ENCODE results near the gene ALDH4A1. TPM values are rescaled to one million over a fixed set of nuclear protein-coding genes. Genes with fewer than 3 reads are reported as not detected.

The ALDH4A1 gene
- total and polyA plus RNA-seq, 9 of the 15 experiments (the other 6 are each of a cell fraction or from before 2014, with no cell fraction given), result 0.27 to 31.4 (median 16.6) TPM

DNA sequence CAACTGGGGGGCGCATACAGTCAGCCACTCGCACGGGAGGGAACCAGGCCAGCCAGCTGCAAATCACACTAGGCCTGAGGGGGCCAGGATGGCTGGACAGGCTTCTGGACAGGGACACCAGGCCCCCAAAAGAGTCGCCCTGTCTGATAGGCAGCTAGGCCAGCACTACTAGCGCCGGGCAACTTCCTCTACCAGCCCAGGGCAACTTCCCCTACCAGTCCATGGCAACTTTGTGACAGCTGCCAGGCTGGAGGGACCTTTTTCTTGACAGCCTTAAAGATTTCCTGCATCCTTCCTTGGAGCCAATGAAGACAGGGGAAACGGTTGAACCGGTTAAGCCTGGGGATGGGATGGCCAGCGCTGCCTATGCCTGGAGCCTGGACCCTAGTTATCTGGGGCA is 49.1 kb upstream of the ALDH4A1 start:
- in situ Hi-C loops (cut with MboI), result no loop called here
- Histone ChIP-seq H3K4me2 (ENCODE audit: insufficient read depth, low read length) (no peak overlapping the region), H3K4me1 (replicated peaks in 1 of 2; ENCODE audit: control insufficient read depth in 2 of 2, insufficient read depth in 2 of 2, low read length in 2 of 2) (peaks cover 0 to 20% of the 10 kb centered on the region in 2 experiments; a peak in 2 of 5 replicates), H3K9me3 (replicated peaks; ENCODE audit: control insufficient read depth, insufficient read depth, low read depth, low read length) (no peaks in the 10 kb centered on the region), H3K9me1 (ENCODE audit: control insufficient read depth, insufficient read depth, low read length) (no peaks in the 10 kb centered on the region), H2AFZ (ENCODE audit: low read depth, low read length) (no peak overlapping the region), H3K4me3 (no peak overlapping the region), H3K79me2 (ENCODE audit: control insufficient read depth, insufficient read depth, low read length) (no peaks in the 10 kb centered on the region), H3K27me3 (ENCODE audit: control insufficient read depth in 2 of 2, insufficient read depth in 2 of 2, low read length in 2 of 2) (peaks cover 54 to 89% of the 10 kb centered on the region in 2 experiments), H4K20me1 (replicated peaks; ENCODE audit: control insufficient read depth, insufficient read depth, low read length) (peaks cover 27% of the 10 kb centered on the region), H3K36me3 (ENCODE audit: control insufficient read depth, insufficient read depth, low read length) (no peaks in the 10 kb centered on the region), H3K9ac (ENCODE audit: insufficient read depth in 1 of 2, low read depth in 2 of 2, low read length in 2 of 2) (no peak overlapping the region), H3K27ac (ENCODE audit: extremely low read depth, low read depth, low read length) (no peak overlapping the region)
- POLR2A ChIA-PET, result interaction anchor here (1.0 to 1.2 kb wide), 2 partner anchors 11 to 49 kb away, joined by 3 to 4 read pairs; no protein-coding TSS in a partner anchor
- CTCF ChIA-PET (ENCODE audit: low intra/inter-chr PET ratio), result no interaction called here
- intact Hi-C loops (cut with micrococcal nuclease), result no loop called here
- WGBS (ENCODE audit: insufficient coverage, low coverage, missing lambda C conversion rate), result 31% methylated on average over 9 of the region's 9 CpGs
- BruUV-seq (replicated peaks), result no TSS peak
- no peak for DNase-seq (ENCODE audit: extremely low read depth in 1 of 4, low spot score in 3 of 4)
- no peak for FAIRE-seq
- TF ChIP-seq JUN (IDR thresholded peaks at IDR 0.05; ENCODE audit: borderline replicate concordance, low read depth, low read length), result no peak
- TF ChIP-seq JUN (CRISPR knock-in tag; IDR thresholded peaks at IDR 0.05; ENCODE audit: borderline replicate concordance), result no peak
- no peak for TF ChIP-seq KDM4B (IDR thresholded peaks at IDR 0.05; ENCODE audit: borderline replicate concordance in 2 of 2, low read depth in 1 of 2)
- ATAC-seq, result no peak

DNA sequence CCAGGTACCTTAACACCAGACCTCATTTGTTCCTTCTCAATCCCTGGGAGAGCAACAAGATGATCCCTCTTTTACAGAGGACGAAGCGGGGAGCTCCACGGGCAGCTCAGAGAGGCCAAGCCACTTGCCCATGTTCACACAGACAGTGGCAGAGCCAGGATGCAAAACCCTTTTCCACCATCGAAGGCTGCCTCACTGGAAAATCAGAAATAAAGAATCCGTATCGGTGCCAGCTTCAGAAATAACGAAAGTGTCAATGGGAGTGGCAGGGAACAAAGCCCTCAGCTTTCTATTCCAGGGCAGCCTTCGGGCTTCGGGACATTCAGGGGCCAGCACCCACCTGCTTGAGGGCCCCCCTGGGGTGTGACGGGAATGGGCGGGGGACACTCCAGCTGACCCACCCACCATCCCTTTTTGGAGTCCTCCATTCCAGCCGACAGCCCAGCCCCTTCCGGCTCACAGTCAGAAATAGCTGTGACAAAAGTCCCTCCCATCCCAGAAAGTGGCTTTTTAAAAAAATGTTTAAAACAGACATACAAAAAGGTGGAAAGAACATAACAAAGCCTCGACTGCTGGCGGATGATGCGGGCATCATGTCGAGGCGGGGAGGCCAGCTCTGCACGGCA is 48.2 kb upstream of the ALDH4A1 start:
- intact Hi-C loops (cut with micrococcal nuclease) (no loop called here), in situ Hi-C loops (cut with MboI) (no loop called here)
- 21% methylated on average over 19 of the region's 19 CpGs for WGBS (ENCODE audit: insufficient coverage, low coverage, missing lambda C conversion rate)
- H3K9ac ChIP-seq (ENCODE audit: insufficient read depth in 1 of 2, low read depth in 2 of 2, low read length in 2 of 2), result peak overlapping the region in 1 of 2 experiments; percentile 4; a peak in 1 of 4 replicates
- no peak overlapping the region for H3K4me3 ChIP-seq
- H3K27ac ChIP-seq (ENCODE audit: extremely low read depth, low read depth, low read length), result no peak overlapping the region
- BruUV-seq (replicated peaks), result no TSS peak
- no peak for ATAC-seq
- no peaks in the 10 kb centered on the region for H3K36me3 ChIP-seq (ENCODE audit: control insufficient read depth, insufficient read depth, low read length)
- no peaks in the 10 kb centered on the region for H3K9me1 ChIP-seq (ENCODE audit: control insufficient read depth, insufficient read depth, low read length)
- peaks cover 52 to 91% of the 10 kb centered on the region in 2 experiments for H3K27me3 ChIP-seq (ENCODE audit: control insufficient read depth in 2 of 2, insufficient read depth in 2 of 2, low read length in 2 of 2)
- peaks cover 0 to 12% of the 10 kb centered on the region in 2 experiments; a peak in 2 of 5 replicates for H3K4me1 ChIP-seq (replicated peaks in 1 of 2; ENCODE audit: control insufficient read depth in 2 of 2, insufficient read depth in 2 of 2, low read length in 2 of 2)
- ChIA-PET POLR2A (interaction anchor here (0.7 to 1.2 kb wide), 4 partner anchors 10 to 303 kb away, joined by 3 to 4 read pairs (median 4); no protein-coding TSS in a partner anchor), CTCF (ENCODE audit: low intra/inter-chr PET ratio) (no interaction called here)
- peaks cover 27% of the 10 kb centered on the region for H4K20me1 ChIP-seq (replicated peaks; ENCODE audit: control insufficient read depth, insufficient read depth, low read length)
- no peak for FAIRE-seq
- H3K79me2 ChIP-seq (ENCODE audit: control insufficient read depth, insufficient read depth, low read length), result no peaks in the 10 kb centered on the region
- DNase-seq (ENCODE audit: extremely low read depth in 1 of 4, low spot score in 3 of 4), result no peak
- H3K9me3 ChIP-seq (replicated peaks; ENCODE audit: control insufficient read depth, insufficient read depth, low read depth, low read length), result no peaks in the 10 kb centered on the region
- no peak overlapping the region for H3K4me2 ChIP-seq (ENCODE audit: insufficient read depth, low read length)
- TF ChIP-seq HNRNPUL1 (IDR thresholded peaks at IDR 0.05; ENCODE audit: low read length), result no peak
- 0 out of 2 replicates have a peak, but pooled peaks have one; percentile 31 for TF ChIP-seq MAFG (tag; conservative IDR thresholded peaks at IDR 0.05)
- TF ChIP-seq ZFP36 (IDR thresholded peaks at IDR 0.05; ENCODE audit: low read depth, low read length, partially characterized antibody), result peak; percentile 11
- no peak overlapping the region; the same call in 1 of the 2 replicates for H2AFZ ChIP-seq (ENCODE audit: low read depth, low read length)
